Activated T-cell treated with anti-CD3 and anti-CD28 coated beads for 24 hours (primary cell): ENCODE data around the gene CNOT1.
"Not testable (repeated sequence)": the region's sequence is repeated elsewhere in the genome, so short reads cannot be mapped to it uniquely, and the experiment has no call there.

Experiments used
- DNase-seq: peaks from one replicate; pipeline ENCODE4 v3.0.0-alpha.2; 2020; ENCODE audit warnings: low read depth

CNOT1 gene

DNA sequence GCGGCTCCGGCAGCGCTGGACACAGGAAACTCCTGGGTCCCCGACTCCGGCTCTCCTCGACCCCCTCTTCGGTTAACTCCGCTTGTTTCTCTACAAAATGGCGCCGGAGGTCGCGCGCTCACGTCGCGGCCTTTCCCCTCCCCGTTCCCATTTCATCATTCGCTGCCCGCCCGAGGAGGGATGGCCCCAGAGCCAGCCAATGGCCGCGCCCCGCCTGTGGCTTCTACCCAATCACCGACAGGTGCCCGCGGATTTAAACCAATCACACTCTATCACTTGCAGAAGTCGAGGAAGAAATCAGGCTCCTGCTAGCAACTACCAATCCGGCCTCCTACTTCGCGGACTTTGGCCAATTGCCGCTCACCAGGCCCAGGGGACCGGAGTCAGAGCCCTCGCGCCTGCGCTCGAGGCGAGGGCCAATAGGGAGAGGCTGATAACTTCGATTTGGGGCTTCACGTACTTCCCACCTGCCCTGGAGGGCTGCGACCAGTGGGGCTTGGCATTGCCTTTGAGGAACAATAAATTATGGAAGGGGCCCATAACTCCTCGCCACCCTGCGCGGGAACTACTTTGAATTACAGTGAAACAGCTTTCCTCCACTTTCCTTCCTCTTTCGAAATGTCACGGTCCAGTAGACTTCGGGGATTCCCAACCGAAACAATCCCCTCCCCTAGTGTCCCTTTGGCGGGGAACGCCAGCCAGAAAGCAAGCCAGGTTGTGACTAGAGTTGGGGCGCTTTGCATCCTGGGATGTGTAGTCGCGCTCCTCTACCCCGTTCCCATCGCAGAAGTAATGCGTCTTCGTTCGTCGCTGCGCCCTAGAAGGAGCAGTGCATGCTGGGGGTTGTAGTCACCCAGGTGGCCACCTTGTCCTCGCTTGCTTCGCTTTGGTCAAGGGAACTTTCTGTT lies at the start of gene CNOT1:
Gene CNOT1 (minus strand): TSS at position 94 of the 908 bp plus-strand sequence. CDS start 30,489 bp downstream, outside the sequence.
- peak; percentile 97 for DNase-seq

- no peak for DNase-seq
Measured at GRCh38 chr16:58678716-58679115, 49.1 kb upstream of the CNOT1 start.

GRCh38 chr16:58678269-58678668 lies 48.6 kb upstream of the CNOT1 start:
- no peak for DNase-seq

- DNase-seq: no peak
Measured at GRCh38 chr16:58670946-58671583, 41.4 kb upstream of the CNOT1 start.

DNA sequence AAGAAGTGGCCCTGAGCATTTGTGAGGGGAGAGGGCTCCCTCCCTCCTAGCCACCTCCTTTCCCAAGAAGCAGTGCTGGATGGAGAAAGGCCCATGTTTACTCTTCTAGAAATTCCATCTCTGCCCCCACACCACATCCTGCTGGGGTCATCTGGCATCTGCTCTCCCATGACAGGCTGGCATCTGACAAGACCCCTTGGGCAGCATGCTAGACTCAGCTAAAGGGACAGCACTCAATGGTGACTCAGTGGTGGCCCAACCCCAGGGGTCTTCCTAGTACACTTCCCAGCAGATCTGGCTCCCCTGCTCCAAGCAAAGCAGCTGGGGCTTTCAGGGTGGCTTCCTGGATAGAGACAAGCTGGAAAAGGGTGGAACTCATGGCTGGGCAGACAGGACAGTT lies 40.6 kb upstream of the CNOT1 start:
- no peak for DNase-seq

DNA sequence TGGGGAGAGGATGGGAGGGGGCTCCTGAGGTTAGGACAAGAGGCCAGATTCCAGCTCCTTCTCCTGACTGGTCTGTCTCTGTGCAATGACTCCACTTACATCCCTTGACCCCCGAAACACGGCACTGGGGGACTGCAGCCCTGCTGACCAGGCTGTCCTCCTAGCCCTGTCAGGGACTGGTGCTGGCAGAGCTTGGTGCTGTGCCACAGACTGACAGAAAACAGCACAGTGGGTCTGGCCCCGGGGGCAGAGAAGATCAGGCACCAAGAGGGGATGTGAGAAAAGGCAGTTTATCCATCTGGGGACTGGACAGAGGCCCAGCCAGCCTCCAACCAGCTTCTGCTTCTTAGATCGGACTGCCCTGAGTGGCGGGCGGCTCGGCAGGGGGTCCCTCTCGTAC lies 35.6 kb upstream of the CNOT1 start:
- no peak for DNase-seq

- no peak for DNase-seq
Measured at GRCh38 chr16:58661199-58661830, 31.7 kb upstream of the CNOT1 start.

- not testable (repeated sequence) for DNase-seq
Measured at GRCh38 chr16:58659911-58660310, 30.3 kb upstream of the CNOT1 start.

- no peak for DNase-seq
Measured at GRCh38 chr16:58658796-58659211, 29.2 kb upstream of the CNOT1 start.

DNA sequence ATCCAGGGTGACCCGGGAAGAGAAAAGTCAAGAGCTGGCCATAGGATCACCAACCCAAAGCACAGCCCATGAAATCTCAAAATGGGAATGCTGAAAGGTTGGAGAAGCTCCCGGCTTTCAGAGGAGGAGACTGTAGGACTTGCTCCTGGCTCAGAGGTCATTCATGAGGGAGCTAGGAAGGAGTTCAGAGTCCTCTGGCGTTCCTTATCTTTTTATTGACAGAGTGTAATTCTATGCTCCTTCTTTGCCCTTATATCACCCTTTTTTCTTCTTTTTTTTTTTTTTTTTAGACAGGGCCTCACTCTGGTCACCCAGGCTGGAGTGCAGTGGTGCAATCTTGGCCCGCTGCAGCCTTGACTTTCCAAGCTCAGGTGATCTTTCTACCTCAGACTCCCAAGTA lies 27.3 kb upstream of the CNOT1 start:
- DNase-seq: no peak

GRCh38 chr16:58655215-58655596 lies 25.6 kb upstream of the CNOT1 start:
- DNase-seq: no peak

- DNase-seq: no peak
Measured at GRCh38 chr16:58654560-58655214, 25.1 kb upstream of the CNOT1 start.

DNA sequence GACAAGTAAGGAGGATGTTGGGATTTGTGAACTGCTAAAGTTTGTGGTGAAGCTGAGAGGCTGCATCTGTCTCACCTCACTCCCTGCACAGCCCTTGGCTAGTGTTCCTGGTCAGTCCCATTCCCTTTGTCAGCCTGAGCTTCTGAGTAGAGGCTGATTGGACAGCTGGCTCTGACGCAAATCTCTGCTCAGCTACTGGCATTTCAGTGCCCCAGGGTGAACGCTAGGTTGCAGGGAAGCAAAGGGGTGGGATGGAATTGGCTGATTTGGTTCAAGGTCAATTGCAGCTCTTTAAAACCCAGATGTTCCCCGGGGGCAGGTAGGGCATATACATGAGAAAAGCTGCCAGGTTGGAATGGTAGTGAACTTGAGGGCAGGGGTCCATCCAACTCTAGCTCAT lies 23.1 kb upstream of the CNOT1 start:
- DNase-seq: no peak

GRCh38 chr16:58651965-58652348 lies 22.3 kb upstream of the CNOT1 start:
- DNase-seq: no peak

DNA sequence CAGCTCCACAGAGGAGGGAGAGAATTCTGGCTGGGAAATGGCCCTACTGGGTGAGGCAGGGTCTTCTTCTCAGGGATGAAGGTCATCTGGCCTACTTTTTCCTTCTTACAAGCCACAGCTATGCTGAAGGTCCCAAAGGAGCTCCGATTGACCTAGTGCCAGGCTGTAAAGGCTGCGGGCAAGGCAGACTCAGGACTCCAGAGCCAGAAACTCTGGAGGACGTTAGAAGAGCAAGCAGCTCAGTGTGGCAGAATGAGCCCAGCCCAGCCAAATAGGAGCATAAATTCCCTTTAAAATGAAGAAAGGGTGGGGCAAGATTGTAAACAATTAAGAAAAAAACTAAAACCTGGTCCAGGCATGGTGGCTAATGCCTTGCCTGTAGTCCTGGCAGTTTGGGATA lies 20.1 kb upstream of the CNOT1 start:
- DNase-seq: no peak

DNA sequence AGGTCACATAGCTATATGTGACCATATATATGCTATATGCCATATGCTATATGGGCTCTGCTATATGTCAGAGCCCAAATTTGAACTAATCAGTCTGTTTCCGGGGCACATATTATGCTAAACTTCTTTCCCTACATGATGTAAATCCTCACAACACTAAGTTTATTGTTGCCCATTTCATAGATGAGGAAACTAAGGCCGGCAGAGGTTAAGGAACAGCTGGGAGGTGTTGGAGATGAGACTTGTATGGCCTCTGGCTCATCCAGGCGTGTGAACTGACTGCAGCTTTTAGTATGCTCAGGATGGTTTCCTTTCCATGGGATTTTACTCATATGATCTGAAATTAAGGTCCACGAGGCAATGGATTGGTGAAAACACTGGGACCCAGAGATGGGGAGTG lies 17.5 kb upstream of the CNOT1 start:
- no peak for DNase-seq

GRCh38 chr16:58644765-58645487 lies 15.3 kb upstream of the CNOT1 start:
- DNase-seq: no peak

DNA sequence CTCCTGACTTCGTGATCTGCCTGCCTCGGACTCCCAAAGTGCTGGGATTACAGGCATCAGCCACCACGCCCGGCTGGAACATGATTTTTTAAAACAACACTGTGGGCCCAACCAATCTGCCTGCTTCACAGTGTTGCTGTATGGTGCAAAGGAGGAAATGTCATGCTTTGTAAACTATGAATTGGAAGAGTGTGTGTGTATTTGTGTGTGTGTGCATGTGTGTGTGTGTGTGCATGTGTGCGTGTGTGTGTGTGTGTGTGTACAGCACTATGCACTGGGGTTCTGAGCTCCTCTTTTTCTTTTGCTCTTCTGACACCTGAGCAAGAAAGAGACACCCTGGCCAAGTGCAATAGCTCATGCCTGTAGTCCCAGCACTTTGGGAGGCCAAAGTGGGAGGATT lies 14.5 kb upstream of the CNOT1 start:
- no peak for DNase-seq

DNA sequence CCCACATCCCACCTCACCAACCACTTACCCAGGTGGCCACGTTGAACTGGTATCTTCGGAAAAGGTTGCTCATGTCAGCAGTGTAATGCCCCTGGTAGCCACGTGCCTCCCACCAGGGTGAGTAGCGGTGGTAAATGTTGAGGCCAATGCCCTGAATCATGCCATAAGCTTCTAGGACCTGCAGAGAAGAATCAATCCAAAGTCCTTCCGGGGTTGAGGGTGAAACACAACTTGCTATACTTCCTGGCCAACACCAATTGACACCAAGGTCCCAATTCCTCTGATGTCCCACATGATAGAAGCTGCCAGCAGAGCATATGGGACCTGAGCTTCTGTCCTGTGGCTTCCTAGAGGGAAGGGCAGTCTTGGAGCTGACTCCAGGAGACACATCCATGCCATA lies 11.3 kb upstream of the CNOT1 start:
- DNase-seq: no peak

DNA sequence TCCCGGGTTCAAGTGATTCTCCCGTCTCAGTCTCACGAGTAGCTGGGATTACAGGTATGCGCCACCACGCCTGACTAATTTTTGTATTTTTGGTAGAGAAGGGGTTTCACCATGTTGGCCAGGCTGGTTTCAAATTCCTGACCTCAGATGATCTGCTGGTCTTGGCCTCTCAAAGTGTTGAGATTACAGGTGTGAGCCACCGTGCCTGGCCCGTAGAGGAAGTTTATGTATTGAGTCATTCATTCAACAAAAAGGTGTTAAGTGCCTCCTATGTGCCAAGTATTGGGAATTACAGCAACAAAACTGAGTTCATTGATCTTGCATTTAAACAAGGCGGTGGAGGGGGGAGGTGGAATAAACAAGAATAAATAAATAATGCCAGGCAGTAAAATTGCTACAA lies 10.2 kb upstream of the CNOT1 start:
- DNase-seq: no peak

- no peak for DNase-seq
Measured at GRCh38 chr16:58639230-58639629, 9.6 kb upstream of the CNOT1 start.
